ENCODE measurements around the gene NMT1. TPM values are rescaled to one million over a fixed set of nuclear protein-coding genes. Genes with fewer than 3 reads are reported as not detected.
"Not testable (repeated sequence)": the region's sequence is repeated elsewhere in the genome, so short reads cannot be mapped to it uniquely, and the experiment has no call there.

The NMT1 gene
- total RNA-seq, 1 experiment from 2014 or later: 80.8 TPM

DNA sequence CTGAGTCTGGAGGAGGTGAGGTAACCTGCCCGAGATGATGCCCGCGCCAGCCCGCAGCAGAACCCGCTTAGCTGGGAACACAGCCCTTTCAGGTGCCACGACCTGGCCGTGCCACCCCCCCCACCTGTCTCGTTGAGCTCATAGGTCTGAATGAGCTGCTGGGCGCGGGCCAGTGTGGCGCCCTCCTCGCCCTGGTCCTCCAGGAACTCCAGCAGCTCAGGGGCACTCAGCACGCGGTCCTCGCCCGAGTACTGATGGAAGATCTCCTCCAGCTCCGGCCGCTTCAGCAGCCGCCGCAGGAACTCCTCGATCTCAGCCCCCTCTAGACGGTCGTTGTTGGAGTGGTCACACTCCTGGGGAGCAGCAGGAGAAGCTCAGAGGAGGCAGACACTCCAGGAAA is 57.6 kb downstream of the NMT1 start:
- DNase-seq (ENCODE audit: low read depth): no peak

DNA sequence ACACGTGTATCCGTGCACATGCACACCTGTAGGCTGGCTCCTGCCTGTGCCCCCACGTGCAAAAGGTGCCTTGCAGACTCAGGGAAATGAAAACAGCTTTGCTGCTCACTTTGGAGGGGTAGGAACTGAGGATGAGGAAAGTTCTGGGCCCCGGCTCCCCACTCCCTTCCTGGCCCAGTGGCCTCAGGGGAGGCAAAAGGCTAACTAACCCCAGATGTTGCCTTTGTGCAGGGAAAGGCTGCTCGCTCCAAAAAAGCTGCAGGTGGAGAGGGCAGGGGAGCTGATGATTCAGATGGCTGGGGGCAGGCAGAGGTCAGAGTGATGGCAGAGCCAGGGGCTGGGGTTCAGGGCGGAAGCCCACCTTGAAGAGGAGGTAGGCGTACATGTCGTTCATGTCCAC is 58.8 kb downstream of the NMT1 start:
- no peak for DNase-seq (ENCODE audit: low read depth)

DNA sequence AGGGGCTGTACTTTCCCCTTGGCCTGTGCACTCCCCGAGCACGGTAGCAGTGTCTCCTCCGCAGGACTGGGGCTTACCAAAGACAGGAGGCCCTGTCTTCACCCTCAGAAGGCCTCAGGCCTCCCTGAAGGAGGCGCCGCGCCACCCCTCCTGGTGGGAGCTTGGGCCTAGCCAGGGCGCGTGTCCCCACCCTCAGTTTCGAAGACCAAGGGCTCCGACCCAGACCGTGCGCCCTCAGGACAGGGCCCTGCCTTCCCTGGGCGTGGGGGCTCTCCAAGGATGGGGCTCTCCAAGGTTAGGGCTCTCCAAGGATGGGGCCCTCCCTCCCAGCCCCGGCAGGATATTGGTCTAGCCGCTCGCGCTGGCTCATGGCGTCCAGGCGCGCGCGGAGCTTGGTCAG is 59.4 kb downstream of the NMT1 start:
- DNase-seq (ENCODE audit: low read depth): no peak

DNA sequence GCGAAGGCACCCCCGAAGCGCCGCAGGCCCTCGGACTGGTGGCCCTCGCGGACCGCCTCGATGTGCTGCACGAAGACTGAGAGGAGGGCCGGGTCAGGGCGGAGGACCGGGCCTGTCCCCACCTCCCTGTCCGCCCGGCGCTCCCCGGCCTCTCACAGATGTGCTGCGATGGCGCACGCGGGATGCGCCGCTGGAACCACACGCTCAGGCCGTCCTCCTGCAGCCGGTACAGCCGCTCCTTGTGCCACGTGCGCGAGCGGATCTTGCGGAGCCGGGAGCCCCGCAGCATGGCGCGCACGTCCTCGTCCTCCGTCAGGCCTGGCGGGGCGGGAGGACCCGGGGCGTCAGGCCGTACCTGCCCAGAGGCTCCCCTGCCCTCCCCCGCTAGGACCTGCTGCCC is 59.9 kb downstream of the NMT1 start:
- no peak for DNase-seq (ENCODE audit: low read depth)

DNA sequence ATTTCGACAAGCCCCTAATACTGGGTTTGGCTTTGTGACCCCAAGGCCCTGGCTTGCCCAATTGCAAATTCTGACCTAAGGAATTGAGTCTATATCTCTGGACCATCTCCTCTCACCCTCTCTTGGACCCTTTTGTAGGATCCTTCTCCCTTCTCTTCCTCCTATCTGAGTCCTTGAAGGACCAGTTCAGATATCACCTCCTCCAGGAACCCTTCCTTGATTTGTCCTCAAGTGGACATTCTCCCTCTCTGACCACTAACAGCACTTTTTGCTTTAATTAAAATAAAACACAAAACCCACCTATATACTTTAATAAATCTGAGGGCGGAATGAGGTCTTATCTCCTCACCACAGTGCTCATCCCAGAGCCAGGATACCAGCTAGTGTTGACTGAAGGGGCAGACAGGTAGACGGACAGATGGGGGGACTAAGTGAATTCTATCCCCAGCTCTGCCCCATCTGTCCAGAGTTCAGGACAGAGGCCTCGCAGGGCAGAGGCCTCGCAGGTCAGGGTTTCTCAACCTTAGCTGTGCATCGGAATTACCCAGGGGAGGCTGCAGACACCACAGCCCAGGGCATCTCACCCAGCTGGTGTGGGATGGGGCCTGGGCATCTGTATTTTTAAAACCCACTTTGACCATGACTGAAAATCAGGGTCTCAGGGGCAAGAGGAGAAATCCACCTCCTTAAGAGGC is 62.1 kb downstream of the NMT1 start:
- DNase-seq (ENCODE audit: low read depth): no peak

DNA sequence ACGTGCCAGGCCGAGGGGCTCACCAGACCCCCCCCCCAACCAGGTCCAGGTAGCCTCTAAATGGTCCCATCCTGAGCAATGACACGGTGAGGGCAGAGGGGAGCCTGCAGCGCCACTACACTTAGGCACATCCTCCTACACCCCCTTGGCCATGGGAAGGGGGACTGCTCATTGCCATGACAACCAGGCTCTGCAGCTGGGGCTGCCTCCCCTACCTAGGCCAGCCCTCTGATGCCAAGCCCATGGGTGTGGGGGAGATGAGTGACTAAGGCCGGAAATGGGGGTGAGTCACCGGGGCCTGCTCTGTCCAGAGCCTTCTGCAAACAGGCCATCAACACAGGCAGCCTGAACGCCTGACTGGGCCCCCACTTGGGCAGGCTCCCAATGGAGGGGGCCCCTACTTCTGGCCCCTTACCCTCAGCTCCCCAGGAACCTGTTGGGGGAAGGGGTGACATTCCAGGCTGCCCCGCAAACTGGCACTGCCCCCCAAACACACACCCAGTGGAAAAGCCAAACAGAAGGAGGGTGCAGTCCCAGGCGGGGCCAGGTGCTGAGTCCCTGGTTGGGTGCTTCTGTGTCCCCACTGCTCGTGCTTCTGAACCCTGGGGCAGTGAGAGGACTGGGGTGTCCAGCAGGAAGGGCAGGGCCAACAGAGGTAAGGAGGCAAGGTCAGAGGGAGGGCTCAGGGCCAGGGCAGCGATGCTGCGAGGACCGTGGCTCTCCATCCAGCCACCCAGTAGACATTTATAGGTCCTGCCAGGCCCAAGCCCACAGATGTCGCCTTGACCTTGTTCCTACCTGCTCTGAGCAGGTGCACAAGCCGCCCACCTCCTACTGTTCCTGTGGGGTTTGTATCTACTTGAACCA is 63.0 kb downstream of the NMT1 start:
- peak; percentile 90 for DNase-seq (ENCODE audit: low read depth)

DNA sequence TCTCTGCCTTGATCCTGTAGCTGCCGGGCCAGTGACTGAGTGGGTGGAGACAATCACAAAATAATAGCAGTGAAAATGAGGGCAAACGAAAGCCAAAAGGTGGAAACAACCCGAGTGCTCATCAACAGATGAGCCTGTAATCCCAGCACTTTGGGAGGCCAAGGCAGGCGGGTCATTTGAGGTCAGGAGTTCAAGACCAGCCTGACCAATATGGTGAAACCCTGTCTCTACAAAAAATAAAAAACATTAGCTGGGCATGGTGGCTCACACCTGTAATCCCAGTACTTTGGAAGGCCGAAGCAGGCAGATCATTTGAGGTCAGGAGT is 63.6 kb downstream of the NMT1 start:
- not testable (repeated sequence) for DNase-seq (ENCODE audit: low read depth)

DNA sequence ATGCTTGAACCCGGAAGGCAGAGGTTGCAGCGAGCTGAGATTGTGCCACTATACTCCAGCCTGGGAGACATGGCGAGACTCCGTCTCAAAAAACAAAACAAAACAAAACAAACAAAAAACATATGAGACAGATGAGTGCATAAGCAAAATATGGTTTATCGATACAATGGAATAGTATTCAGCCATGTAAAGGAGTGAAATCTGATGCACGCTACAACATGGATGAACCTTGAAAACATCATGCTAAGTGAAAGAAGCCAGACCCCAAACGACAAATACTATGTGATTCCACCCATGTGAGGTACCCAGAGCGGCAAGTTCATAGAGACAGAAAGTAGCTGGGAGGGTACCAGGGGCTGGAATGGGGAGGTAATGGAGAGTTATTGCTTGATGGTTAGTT is 64.4 kb downstream of the NMT1 start:
- no peak for DNase-seq (ENCODE audit: low read depth)

DNA sequence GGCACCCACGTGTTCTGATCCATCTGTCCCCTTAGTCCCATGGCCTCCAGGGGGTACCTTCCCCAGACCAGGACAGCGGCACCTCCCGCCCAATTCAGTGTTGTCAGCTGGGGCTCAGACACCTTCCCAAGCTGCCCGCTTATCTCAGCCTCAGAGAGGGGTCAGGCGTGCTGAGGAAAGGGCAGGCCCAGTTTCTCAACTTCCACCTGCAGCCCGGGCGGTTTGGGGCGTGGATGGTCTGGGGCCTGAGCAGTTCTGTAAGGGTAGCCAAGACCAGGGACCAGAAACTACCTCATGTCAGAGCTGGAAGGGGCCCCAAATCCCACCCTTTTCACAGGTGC is 66.1 kb downstream of the NMT1 start:
- no peak for DNase-seq (ENCODE audit: low read depth)

DNA sequence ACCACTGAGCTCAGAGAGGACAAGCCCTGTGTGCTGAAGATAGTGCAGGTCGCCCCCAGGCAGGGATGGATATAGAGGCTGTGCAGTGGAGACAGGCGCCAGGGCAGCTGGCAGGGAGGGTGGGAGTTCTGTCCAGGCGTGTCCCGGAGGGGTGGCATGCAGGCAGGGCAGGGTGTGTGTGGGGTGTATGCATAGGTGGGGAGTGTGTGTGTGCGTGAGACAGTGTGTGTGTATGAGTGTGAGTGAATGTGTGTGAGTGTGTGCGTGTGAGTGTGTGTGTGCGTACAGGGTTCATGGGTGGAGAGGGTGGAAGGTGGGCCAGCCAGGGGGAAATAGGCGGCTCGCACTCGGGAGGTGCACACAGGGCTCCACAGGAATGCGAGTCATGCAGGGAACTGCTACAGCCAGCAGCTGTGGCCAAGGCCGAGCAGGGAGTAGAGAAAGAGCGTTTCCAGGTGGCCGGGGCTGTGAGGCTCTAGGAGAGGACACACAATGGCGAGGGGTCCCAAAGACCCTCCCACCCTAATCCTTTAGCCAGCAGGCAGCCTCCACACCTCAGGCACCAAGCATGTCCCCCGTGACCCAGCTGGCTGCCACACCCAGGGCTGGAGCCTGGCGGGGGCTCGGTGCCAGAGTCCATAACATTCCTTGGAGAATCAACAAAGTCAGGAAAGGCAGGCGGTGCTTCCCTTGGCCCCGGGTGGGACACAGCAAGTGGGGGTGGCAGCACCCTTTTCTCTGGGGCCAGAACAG is 66.6 kb downstream of the NMT1 start:
- DNase-seq (ENCODE audit: low read depth): peak; percentile 41

DNA sequence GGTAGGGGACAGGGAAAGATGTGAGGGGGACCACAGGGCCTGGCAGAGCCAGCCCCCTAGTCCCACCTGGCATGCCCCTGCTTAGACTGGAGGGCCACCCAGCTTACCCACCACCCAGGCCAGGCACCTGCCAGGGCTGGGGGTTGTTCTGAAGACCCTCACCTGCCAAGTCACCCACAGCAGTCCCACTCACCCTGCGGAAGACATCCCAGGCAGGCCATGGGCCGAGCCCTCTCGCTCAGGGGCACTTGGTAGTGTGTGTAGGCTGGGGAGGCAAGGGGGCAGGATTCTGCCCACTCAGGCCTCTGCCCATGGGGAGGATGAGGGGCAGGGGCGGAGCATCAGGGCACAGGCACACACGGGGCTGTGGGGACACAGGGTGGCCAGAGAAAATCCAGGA is 67.2 kb downstream of the NMT1 start:
- no peak for DNase-seq (ENCODE audit: low read depth)

DNA sequence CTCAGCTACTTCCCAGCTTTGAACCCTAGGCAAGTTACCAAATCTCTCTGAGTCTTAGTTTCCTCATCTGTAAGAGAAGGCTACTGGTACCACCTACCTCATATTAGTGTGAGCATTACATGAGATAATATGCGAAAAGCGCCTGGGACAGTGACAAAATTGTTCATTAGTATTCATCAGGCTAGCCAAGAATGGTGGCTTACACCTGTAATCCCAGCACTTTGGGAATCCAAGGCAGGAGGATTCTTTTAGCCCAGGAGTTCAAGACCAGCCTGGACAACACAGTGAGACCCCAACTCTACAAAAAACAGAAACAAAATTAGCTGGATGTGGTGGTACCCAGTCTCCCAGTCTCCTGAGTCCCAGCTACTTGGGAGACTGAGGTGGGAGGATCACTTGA is 67.9 kb downstream of the NMT1 start:
- no peak for DNase-seq (ENCODE audit: low read depth)

DNA sequence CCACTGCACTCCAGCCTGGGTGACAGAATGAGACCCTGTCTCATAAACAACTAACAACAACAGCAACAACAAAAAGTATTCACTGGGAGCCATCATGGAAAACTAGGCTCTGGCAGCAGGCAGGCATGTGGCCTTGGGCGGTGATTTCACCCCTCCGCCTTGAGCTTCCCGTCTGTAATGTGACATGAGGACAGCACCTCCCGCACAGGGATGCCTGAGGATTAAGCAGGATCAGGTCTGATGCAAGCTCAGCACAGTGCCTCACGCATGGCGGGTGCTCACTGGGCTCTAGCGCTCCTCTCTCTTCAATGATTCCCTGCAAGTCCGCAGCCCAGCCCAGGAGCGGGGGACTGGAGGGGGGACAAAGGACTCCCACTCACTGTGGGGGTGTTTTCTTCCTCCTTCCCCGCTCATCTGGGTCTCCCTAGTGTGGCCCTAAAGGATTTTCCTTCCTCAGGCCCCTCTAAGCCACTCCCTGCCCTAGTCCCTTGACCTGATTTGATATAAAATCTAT is 68.4 kb downstream of the NMT1 start:
- no peak for DNase-seq (ENCODE audit: low read depth)

DNA sequence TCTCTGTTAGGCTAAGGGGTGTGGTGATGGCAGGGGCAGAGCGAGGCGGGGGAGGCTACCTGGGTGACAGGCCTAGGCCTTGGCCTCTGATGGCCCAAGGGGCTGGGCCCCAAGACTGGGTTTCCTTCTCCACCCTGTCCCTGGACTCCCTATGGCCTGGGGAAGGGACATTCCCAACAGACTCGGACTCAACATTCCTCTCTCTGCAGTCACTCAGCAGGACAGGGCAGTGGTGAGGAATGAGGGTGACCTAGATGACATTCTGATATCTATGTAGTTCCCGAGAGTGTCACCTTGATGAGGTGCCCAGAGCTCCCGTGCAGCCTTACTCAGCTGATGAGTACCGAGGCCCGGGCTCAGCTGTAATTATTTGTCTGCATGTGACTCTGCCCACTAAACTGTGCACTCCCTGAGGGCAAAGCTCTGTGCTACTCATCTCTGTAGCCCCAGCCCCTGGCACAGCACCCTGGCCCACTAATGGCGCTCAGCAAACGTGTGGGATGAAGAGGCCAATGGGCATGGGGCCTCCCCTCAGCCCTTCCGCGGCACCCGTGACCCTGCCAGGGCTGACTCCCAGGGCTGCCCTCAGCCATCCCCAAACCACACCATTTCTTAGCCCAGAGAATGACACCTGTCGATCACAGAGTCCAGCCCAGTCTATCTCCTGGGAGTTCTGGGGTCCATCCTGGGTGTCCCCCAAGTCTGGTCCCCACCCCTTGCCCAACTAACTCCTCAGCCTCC is 69.0 kb downstream of the NMT1 start:
- DNase-seq (ENCODE audit: low read depth): no peak

DNA sequence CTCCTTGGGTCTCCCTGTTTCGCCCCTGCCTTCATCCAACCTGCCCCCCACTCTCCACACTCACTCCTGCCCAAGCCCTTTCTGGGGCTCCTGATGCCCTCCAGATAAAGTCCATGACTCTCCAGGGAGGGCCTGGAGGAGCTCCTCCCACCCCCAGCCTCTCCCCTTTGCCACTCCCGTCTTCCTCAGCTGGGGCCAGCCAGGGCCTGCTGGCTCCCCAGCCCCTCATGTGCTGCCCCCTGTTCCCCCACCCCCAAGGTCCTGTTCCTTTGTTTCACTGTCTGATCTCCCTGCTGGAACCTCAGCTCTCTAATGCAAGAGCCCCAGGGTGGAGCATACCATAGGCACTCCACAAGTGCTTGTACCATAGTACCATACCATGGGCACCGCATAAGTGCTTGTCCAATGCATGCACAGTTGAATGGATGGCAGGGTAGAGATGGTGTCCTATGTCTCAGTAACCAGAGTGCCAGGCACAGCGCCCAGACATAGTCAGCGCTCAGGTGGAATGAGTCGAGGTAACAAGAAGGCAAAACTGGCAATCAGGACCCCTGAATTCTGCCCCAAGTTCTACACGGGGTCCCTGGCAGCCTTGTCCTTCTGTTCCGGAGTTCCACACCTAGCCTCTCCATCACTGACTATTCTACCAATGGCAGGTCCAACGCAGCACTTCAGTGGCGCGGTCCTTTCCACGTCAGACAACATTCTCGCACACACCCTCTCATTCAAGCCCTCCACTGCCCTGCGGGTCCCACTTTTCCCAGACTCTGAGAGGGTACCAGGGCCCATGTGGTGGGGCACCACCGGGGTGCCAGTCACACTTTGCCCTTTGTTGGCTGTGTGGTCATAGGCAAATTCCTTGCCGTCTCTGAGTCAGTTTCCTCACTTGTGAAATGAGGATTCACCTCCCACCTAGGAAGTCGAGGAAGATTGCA is 69.8 kb downstream of the NMT1 start:
- DNase-seq (ENCODE audit: low read depth): no peak

DNA sequence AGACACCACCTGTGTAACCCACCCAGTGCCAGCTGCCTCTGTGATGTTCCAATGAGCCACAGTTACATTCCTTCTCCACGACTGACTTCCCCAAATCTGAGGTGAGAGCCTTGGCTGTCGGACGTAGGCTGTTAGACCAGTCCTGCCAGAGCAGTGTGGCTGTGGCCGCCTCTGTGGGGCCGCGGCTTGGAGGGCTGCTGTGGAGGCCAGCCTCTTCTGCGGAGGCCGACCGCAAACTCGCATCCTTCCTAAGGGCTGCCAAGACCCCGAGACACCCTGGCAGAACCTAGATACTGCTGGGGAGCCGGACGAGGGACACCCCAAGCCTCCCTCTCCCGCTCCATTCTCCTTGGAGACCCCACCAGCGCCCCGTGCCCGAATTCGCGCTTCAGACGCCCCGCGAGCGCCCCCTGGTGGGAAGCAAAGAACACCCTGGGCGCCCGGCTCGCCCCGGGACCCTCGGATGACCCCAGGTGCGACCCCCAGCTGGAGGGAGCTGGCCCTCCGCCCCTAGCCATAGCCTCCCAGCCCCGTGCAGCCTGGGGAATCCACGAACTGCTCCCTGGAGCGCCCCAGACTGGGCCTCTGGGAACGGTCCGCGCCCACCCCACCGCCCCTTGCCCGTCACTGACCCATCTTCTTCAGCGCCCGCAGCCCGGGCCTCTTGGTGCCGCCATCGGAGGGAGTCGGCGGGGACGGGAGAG is 70.7 kb downstream of the NMT1 start:
- DNase-seq (ENCODE audit: low read depth): peak; percentile 31

DNA sequence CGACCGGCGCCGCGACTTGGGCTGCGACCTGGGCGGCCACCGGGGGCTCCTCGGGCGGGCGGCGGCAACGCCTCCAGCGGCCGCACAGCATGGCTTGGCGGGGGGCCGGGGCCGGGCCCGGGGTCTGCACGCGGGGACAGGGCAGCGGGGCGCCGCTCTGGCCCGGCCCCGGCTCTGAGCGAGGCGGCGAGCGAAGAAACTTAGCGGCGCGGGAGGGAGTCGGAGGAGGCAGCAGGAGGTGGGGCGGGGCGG is 71.1 kb downstream of the NMT1 start, which contains the start of gene PLCD3:
PLCD3 (minus strand) TSS at position 196 of the 252 bp plus-strand sequence; CDS start at position 91, 105 bp downstream.
- no peak for DNase-seq (ENCODE audit: low read depth)

DNA sequence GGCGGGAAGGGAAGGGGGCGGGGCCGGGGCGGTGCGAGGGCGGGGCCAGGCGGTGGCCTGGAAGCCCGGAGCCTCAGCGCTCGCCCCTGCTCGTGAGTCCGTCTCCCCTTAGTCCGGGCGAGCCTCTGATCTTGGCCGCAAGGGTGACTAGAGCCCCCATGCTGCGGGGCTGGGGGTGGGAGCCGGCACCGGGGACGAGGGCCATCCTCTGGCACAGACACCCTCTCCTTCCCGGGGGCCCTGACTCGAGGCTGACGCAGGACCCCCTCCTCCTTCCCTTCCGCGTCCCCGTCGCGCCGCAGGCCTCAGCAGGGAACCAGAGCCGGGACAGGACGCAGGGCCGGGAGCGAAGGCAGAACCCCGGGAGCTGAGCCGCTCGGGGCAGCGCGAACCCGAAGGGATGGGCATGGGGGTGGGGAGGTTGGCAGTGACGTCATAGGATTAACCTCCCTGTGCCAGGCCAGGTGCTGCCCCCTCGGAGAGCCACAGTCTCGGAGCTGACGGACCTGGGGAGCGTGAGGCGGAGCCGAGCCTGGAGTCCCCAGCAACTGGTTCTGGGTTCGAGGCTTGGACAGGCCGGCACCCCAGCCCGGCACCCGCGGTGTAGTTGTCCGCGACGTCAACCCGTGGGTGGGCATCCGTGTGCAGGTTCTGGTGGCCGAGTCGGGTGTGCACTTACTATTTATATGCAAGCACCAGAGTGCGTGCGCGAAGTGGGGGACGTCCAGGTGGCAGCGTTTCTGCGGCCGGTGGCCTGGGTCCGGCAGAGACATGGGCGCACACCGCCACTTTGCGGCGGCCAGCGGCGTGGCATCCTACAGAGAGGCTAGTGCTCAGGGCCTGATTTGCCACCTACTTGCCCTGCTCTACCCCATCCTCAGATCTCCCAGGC is 71.7 kb downstream of the NMT1 start:
- peak; percentile 71 for DNase-seq (ENCODE audit: low read depth)

All from LHCN-M2 (cell line).